ENCODE results near the gene ACOT9.

Gene ACOT9

DNA sequence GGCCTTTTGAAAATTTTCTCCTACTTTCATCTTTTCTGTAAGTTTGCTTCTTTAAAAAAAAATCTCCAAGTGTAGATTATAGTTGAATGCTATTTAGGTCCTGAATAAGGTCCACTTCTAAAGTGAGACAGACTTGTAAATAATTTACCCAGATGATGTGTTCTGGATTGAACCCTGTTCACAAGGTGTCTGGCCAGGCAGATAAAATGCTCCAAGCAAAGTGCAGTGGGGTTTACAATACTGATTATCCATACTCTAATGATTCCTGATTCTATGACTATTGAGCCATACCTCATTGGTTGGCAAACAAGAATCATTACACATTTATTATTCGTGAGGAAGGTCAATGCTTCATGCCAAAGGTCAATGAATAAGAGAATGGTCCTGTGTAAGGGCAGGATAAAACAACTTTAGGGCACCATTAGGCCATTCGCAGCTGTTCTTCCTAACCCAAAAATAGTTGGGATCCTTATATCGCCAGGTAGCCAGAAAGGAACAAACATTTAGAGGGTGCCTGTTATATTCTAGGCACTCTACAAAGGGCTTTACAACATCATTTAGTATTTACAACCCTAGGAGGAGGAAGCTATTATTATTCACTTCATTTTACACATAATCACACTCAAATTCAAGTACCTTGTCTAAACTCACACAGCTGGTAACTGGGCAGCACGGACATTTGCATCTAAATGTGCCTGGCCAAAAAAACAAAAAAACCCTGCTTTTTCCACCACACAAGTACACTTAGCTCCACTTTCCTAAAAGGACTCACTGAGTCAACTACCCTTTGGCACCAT, 21.3 kb upstream of the ACOT9 start:
- no peak for TF ChIP-seq ZFX (IDR thresholded peaks at IDR 0.05)
- TF ChIP-seq, protein P1, sequence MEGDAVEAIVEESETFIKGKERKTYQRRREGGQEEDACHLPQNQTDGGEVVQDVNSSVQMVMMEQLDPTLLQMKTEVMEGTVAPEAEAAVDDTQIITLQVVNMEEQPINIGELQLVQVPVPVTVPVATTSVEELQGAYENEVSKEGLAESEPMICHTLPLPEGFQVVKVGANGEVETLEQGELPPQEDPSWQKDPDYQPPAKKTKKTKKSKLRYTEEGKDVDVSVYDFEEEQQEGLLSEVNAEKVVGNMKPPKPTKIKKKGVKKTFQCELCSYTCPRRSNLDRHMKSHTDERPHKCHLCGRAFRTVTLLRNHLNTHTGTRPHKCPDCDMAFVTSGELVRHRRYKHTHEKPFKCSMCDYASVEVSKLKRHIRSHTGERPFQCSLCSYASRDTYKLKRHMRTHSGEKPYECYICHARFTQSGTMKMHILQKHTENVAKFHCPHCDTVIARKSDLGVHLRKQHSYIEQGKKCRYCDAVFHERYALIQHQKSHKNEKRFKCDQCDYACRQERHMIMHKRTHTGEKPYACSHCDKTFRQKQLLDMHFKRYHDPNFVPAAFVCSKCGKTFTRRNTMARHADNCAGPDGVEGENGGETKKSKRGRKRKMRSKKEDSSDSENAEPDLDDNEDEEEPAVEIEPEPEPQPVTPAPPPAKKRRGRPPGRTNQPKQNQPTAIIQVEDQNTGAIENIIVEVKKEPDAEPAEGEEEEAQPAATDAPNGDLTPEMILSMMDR (conservative IDR thresholded peaks at IDR 0.05): no peak
- no peak overlapping the region for H3K27ac ChIP-seq

GRCh38 chrX:23759821-23760220, 16.7 kb upstream of the ACOT9 start:
- TF ChIP-seq, protein P1 (conservative IDR thresholded peaks at IDR 0.05): no peak
- TF ChIP-seq ZFX (IDR thresholded peaks at IDR 0.05): no peak
- no peak overlapping the region for H3K27ac ChIP-seq

DNA sequence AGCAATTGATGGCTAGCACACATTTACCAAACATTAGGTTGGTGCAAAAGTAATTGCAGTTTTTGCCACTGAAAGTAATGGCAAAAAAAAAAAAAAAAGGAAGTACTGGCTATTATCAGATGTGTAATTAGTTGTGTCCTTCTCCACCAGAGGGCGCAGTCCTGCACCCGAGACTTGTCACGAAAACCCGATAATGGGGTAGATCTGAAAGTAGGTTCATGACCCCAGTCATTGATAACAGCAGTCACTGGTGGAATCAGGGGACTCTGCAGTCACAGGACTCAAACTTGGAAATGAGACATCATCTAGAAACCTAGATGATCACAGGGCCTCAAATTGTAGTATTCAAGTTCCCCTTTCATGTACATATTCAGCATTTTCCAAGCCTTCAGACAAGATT, 13.1 kb upstream of the ACOT9 start:
- H3K27ac ChIP-seq: no peak overlapping the region
- TF ChIP-seq, protein P1 (conservative IDR thresholded peaks at IDR 0.05): peak; percentile 73
- TF ChIP-seq ZFX (IDR thresholded peaks at IDR 0.05): no peak

GRCh38 chrX:23754664-23755063, 11.6 kb upstream of the ACOT9 start:
- TF ChIP-seq, protein P1 (conservative IDR thresholded peaks at IDR 0.05): no peak
- TF ChIP-seq ZFX (IDR thresholded peaks at IDR 0.05): no peak
- H3K27ac ChIP-seq: no peak overlapping the region

- TF ChIP-seq, protein P1 (conservative IDR thresholded peaks at IDR 0.05): no peak
- no peak overlapping the region for H3K27ac ChIP-seq
Measured at GRCh38 chrX:23752740-23753415, 9.8 kb upstream of the ACOT9 start.

DNA sequence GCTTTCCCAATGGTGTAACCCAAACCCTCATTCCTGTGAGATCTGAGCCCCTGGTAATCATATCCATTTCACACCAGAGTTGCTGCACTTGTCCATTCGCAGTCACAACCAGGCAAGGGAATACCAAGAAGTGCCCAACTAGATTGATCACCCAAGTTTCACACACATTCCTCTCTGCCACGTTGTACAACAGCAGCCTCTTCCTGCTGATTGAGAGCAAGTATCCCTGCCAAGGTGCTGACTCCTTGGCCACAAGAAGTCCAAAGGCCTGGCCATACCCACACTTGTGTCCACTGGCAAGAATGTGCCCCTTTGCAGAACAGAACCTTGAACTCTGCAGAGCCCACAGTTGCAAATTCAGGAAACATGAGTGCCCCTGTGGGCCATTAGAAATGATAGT, 6.5 kb upstream of the ACOT9 start:
- TF ChIP-seq ZFX (IDR thresholded peaks at IDR 0.05): no peak
- TF ChIP-seq, protein P1 (conservative IDR thresholded peaks at IDR 0.05): no peak
- H3K27ac ChIP-seq: no peak overlapping the region

- H3K27ac ChIP-seq: no peak overlapping the region
- TF ChIP-seq ZFX (IDR thresholded peaks at IDR 0.05): no peak
- TF ChIP-seq, protein P1 (conservative IDR thresholded peaks at IDR 0.05): no peak
Measured at GRCh38 chrX:23749129-23749528, 6.1 kb upstream of the ACOT9 start.

All from C4-2B (cell line).